ENCODE data around the gene MRRF. TPM values are rescaled to one million over a fixed set of nuclear protein-coding genes. Genes with fewer than 3 reads are reported as not detected.

The MRRF gene
- total and polyA plus RNA-seq, 2 of the 4 experiments (the other 2 are of a cell fraction), result 32.1 to 38.0 TPM

GRCh38 chr9:122368642-122369041 is 104.0 kb downstream of the MRRF start:
- no peak overlapping the region for H4K5ac ChIP-seq (ENCODE audit: low read depth, low read length)
- no TSS peak for BruUV-seq (replicated peaks)
- H3K27me3 ChIP-seq (ENCODE audit: control insufficient read depth, insufficient read depth, low read length), result no peaks in the 10 kb centered on the region
- dilution Hi-C loops (cut with HindIII; ENCODE audit: low sequenced_read_pairs, unreplicated experiment) (no loop called here), intact Hi-C loops (cut with micrococcal nuclease) (no loop called here), in situ Hi-C loops (cut with MboI; ENCODE audit: low sequenced_read_pairs) (no loop called here)
- H2AK5ac ChIP-seq (ENCODE audit: low read depth, low read length), result peak overlapping the region; percentile 79
- H2AK9ac ChIP-seq (replicated peaks; ENCODE audit: low read depth, low read length, poor library complexity), result no peak overlapping the region
- peak overlapping the region; percentile 39; the same call in 1 of the 2 replicates for H4K91ac ChIP-seq (ENCODE audit: insufficient read depth, low read depth, low read length)
- no peak overlapping the region for H3K9ac ChIP-seq (ENCODE audit: low read depth, low read length)
- no peak overlapping the region for H2BK5ac ChIP-seq (ENCODE audit: low read depth, low read length, poor library complexity, severe bottlenecking)
- no peak overlapping the region for H3K27ac ChIP-seq (ENCODE audit: insufficient read depth, low read length)
- no peak overlapping the region for H3K56ac ChIP-seq (ENCODE audit: extremely low read depth, insufficient read depth, low read length)
- H3K4ac ChIP-seq (ENCODE audit: low read depth, low read length), result peak overlapping the region; percentile 38
- no peak overlapping the region for H2BK20ac ChIP-seq (ENCODE audit: low read depth, low read length)
- peak overlapping the region; percentile 57 for H2BK15ac ChIP-seq (ENCODE audit: low read depth, low read length)
- peak overlapping the region; percentile 60; the same call in 1 of the 2 replicates for H2BK120ac ChIP-seq (ENCODE audit: low read depth, low read length)
- H3K9me1 ChIP-seq (ENCODE audit: insufficient read depth, low read length), result peaks cover 33% of the 10 kb centered on the region
- CTCF ChIA-PET, result interaction anchor here (1.3 kb wide), 1 partner anchor 244 kb away, joined by 4 read pairs; no protein-coding TSS in a partner anchor
- POLR2A ChIA-PET (ENCODE audit: unreplicated experiment), result no interaction called here
- no peak overlapping the region for H3K4me3 ChIP-seq (ENCODE audit: insufficient read depth, low read depth, low read length)
- no peak overlapping the region for H2AFZ ChIP-seq (replicated peaks; ENCODE audit: low read length, poor library complexity)
- ATAC-seq (ENCODE audit: low read depth) (no peak), DNase-seq (no peak)
- H4K20me1 ChIP-seq (ENCODE audit: insufficient read depth, low read length), result no peaks in the 10 kb centered on the region
- no peak overlapping the region for H3K4me2 ChIP-seq (ENCODE audit: low read depth, low read length)
- peaks cover 26 to 32% of the 10 kb centered on the region in 2 experiments; a peak in 3 of 4 replicates for H3K79me1 ChIP-seq (ENCODE audit: low read depth in 1 of 2, low read length in 2 of 2)
- H3K14ac ChIP-seq (replicated peaks; ENCODE audit: low read depth, low read length), result no peak overlapping the region; the same call in 1 of the 2 replicates
- H3K4me1 ChIP-seq (ENCODE audit: control insufficient read depth, insufficient read depth, low read length), result peaks cover 35% of the 10 kb centered on the region
- no peak for TF ChIP-seq RFX5 (IDR thresholded peaks at IDR 0.05; ENCODE audit: low read depth, low read length)
- H4K8ac ChIP-seq (ENCODE audit: low read depth in 2 of 2, low read length in 2 of 2), result no peak overlapping the region
- no CpG with 5 or more reads among the region's 1 CpG for WGBS, 2 experiments (ENCODE audit: extremely low coverage in 2 of 2, insufficient read length in 1 of 2)
- no peak overlapping the region for H3K23ac ChIP-seq (ENCODE audit: low read depth, low read length)
- no peak overlapping the region; the same call in 1 of the 2 replicates for H3K18ac ChIP-seq (ENCODE audit: low read depth, low read length)
- no peaks in the 10 kb centered on the region for H3K9me3 ChIP-seq (ENCODE audit: control insufficient read depth, insufficient read depth, low read length)
- peaks cover 5% of the 10 kb centered on the region; the same call in 1 of the 2 replicates for H3K36me3 ChIP-seq (ENCODE audit: control insufficient read depth, insufficient read depth, low read length)

All from IMR-90 (cell line).